Keratinocyte (primary cell): ENCODE measurements around the gene THBS2. TPM values are rescaled to one million over a fixed set of nuclear protein-coding genes. Genes with fewer than 3 reads are reported as not detected.

Source experiments
- DNase-seq: peaks from one replicate; pipeline ENCODE4 v3.0.0-alpha.2; 2011; ENCODE audit warnings: low read depth, missing footprints, low spot score
- FAIRE-seq: peaks from 2 replicates; lab custom pipeline; 2011; peaks lifted over from hg19 to GRCh38; lab: Jason Lieb, UNC
- H2AFZ ChIP-seq: 2 replicates; pipeline ENCODE4 v1.6.0; 2012; ENCODE audit warnings: low read length, control low read depth, inconsistent platforms; ENCODE audit not compliant: control insufficient read depth
- H3K27ac ChIP-seq: 2 replicates; pipeline ENCODE4 v1.5.1; 2011; ENCODE audit warnings: low read length; ENCODE audit not compliant: control insufficient read depth, insufficient read depth
- H3K27me3 ChIP-seq: 3 replicates; pipeline ENCODE4 v1.6.0; 2011; ENCODE audit warnings: low read length; ENCODE audit not compliant: control insufficient read depth, insufficient read depth; ENCODE audit errors: extremely low read depth
- H3K36me3 ChIP-seq, 2 experiments: 2 replicates in 1 of 2; 3 replicates in 1 of 2; pipeline ENCODE4 v1.5.1; 2011; ENCODE audit warnings: low read length in 2 of 2, mild to moderate bottlenecking in 1 of 2; ENCODE audit not compliant: control insufficient read depth in 2 of 2, insufficient read depth in 2 of 2; ENCODE audit errors: extremely low read depth in 1 of 2
- H3K4me1 ChIP-seq: 3 replicates; pipeline ENCODE4 v1.5.1; 2011; ENCODE audit warnings: low read length; ENCODE audit not compliant: control insufficient read depth, insufficient read depth; ENCODE audit errors: extremely low read depth
- H3K4me2 ChIP-seq: 3 replicates; pipeline ENCODE4 v1.6.0; 2011; ENCODE audit warnings: low read depth, low read length; ENCODE audit not compliant: control insufficient read depth, insufficient read depth; ENCODE audit errors: extremely low read depth
- H3K4me3 ChIP-seq, 3 experiments: fragments of 200-600 bp in 1 of 3; sonication (generic) in 1 of 3; 2 replicates in 2 of 3; 3 replicates in 1 of 3; pipeline ENCODE4 v1.5.1; 2011 to 2016; ENCODE audit warnings: low read length in 3 of 3, mild to moderate bottlenecking in 3 of 3, control low read depth in 2 of 3, inconsistent platforms in 1 of 3, low read depth in 1 of 3, mixed read lengths in 1 of 3, mixed run types in 1 of 3, moderate library complexity in 1 of 3; ENCODE audit not compliant: control insufficient read depth in 2 of 3, insufficient read depth in 2 of 3; ENCODE audit errors: extremely low read depth in 1 of 3
- H3K79me2 ChIP-seq: 2 replicates; pipeline ENCODE4 v1.6.0; 2012; ENCODE audit warnings: low read length; ENCODE audit not compliant: control insufficient read depth, insufficient read depth
- H3K9ac ChIP-seq: 3 replicates; pipeline ENCODE4 v1.6.0; 2011; ENCODE audit warnings: low read length; ENCODE audit not compliant: control insufficient read depth, insufficient read depth; ENCODE audit errors: extremely low read depth
- H3K9me1 ChIP-seq: 3 replicates; pipeline ENCODE4 v1.6.0; 2011; ENCODE audit warnings: low read length; ENCODE audit not compliant: control insufficient read depth, insufficient read depth; ENCODE audit errors: extremely low read depth
- H3K9me3 ChIP-seq: 2 replicates; pipeline ENCODE4 v1.5.1; 2012; ENCODE audit warnings: low read depth, low read length; ENCODE audit not compliant: control insufficient read depth
- H4K20me1 ChIP-seq: 3 replicates; pipeline ENCODE4 v1.6.0; 2011; ENCODE audit warnings: low read length; ENCODE audit not compliant: control insufficient read depth, insufficient read depth; ENCODE audit errors: extremely low read depth
- EZH2 ChIP-seq: IDR thresholded peaks from one replicate; pipeline ENCODE4 v1.6.1; 2012; ENCODE audit warnings: inconsistent platforms, mild to moderate bottlenecking, low read length, moderate library complexity
- dilution Hi-C: fragments of 300-500 bp; cut with MboI; formaldehyde crosslinking; loops from one replicate; pipeline ENCODE4 v1.7.0; 2020; ENCODE audit warnings: low sequenced_read_pairs; ENCODE audit not compliant: extremely low pct_ligation_motif_present
- polyA plus RNA-seq, 5 experiments: library from polyadenylated mRNA; depleted of rRNA in 3 of 5; stranded (reverse) in 3 of 5; stranded (forward) in 1 of 5; unstranded in 1 of 5; fragments of >200 nt; gene quantifications; 1 replicate in 1 of 5; 2 replicates in 3 of 5; 3 replicates in 1 of 5; pipeline versions ENCODE4 v1.2.1 to v1.2.3, GENCODE V29; 2011 to 2012; ENCODE audit warnings: missing spikeins in 2 of 5, low read depth in 1 of 5, low replicate concordance in 1 of 5
- TF ChIP-seq, protein P1 (sequence below), 3 experiments: IDR thresholded peaks in 1 of 3; conservative IDR thresholded peaks in 1 of 3; optimal IDR thresholded peaks in 1 of 3; 2 replicates in 2 of 3; 3 replicates in 1 of 3; pipeline versions ENCODE3 to v1.5.1; 2011; ENCODE audit warnings: low read length in 3 of 3, mild to moderate bottlenecking in 3 of 3, moderate library complexity in 2 of 3, control low read depth in 1 of 3, inconsistent platforms in 1 of 3; ENCODE audit not compliant: insufficient read depth in 2 of 3; ENCODE audit errors: extremely low read depth in 1 of 3

THBS2 gene
- polyA plus RNA-seq, 1 donor (not counting 4 experiments of a cell fraction or from before 2014, with no cell fraction given), result 533 TPM

DNA sequence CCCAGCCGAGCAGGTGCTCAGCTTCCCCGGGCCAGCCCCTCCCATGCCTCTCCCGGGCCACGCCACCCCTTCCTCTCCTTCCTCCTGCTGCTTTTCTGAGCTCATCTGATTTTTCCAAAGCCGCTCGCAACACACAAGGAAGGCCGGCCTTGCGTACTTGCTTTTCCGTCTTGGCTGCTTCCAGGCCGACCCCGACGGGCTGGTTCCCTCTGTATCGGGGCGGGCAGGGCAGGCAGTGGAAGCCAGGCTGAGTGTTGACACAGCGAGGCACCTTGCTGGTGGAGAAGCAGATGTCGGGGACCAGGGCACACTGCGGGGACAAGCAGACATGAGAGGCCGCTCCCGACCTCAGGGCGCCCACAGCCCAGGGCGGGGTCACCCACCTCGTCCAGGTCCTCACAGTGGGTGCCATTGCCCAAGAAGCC lies 21.1 kb downstream of the THBS2 start:
- H3K27ac ChIP-seq, result no peak overlapping the region
- TF ChIP-seq, protein P1, sequence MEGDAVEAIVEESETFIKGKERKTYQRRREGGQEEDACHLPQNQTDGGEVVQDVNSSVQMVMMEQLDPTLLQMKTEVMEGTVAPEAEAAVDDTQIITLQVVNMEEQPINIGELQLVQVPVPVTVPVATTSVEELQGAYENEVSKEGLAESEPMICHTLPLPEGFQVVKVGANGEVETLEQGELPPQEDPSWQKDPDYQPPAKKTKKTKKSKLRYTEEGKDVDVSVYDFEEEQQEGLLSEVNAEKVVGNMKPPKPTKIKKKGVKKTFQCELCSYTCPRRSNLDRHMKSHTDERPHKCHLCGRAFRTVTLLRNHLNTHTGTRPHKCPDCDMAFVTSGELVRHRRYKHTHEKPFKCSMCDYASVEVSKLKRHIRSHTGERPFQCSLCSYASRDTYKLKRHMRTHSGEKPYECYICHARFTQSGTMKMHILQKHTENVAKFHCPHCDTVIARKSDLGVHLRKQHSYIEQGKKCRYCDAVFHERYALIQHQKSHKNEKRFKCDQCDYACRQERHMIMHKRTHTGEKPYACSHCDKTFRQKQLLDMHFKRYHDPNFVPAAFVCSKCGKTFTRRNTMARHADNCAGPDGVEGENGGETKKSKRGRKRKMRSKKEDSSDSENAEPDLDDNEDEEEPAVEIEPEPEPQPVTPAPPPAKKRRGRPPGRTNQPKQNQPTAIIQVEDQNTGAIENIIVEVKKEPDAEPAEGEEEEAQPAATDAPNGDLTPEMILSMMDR (optimal IDR thresholded peaks at IDR 0.05 in 1 of 3, IDR thresholded peaks at IDR 0.05 in 1 of 3, conservative IDR thresholded peaks at IDR 0.05 in 1 of 3; ENCODE audit: extremely low read depth in 1 of 3, insufficient read depth in 2 of 3, low read length in 3 of 3), result no peak
- TF ChIP-seq EZH2, result no peak
- no peak overlapping the region for H3K4me2 ChIP-seq
- no peak for DNase-seq
- H3K4me1 ChIP-seq, result no peaks in the 10 kb centered on the region
- no peaks in the 10 kb centered on the region for H3K27me3 ChIP-seq
- peaks cover 18% of the 10 kb centered on the region for H4K20me1 ChIP-seq
- FAIRE-seq, result no peak
- H3K4me3 ChIP-seq, result no peak overlapping the region
- no peaks in the 10 kb centered on the region for H3K9me3 ChIP-seq
- H3K9me1 ChIP-seq, result no peaks in the 10 kb centered on the region
- H3K9ac ChIP-seq, result no peak overlapping the region
- H2AFZ ChIP-seq, result no peak overlapping the region
- peaks cover 56 to 78% of the 10 kb centered on the region in 2 experiments for H3K36me3 ChIP-seq
- dilution Hi-C loops, result no loop called here
- H3K79me2 ChIP-seq, result peaks cover 17% of the 10 kb centered on the region

DNA sequence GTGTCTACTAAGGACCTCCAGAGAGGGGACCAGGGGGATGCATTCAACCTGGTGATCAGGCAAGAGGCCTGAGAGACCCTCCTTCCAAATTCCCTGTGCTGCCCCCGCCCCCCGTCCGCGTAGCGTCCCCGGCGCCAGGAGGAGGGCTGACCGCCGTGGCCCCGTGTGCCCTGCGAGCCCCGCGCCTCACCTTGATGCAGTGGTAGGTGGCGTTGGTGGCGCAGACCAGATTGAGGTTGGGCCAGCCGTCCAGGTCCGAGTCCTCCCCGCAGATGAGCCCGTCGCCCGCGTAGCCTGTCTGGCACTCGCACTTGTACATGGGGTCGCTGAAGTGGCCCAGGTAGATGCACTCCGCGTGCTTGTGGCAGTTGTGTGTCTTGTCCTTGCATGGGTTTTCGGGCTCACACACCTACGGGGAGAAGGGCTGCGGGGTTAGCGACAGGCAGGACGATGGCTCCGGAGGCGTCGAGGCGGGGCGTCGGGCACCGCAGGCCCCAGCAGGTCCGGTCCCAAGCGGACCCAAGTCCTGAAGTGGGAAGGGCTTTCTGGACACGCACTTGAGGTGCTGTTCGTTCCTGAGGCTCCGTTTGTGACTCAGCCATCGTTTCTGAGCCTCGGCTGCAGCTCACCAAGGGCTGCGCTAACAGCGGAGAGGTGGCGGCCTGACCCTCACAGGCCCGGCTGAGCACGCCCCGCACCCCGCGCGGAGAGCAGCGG lies 21.7 kb downstream of the THBS2 start:
- dilution Hi-C loops, result no loop called here
- Histone ChIP-seq H3K4me1 (no peaks in the 10 kb centered on the region), H3K9me3 (no peaks in the 10 kb centered on the region), H3K4me2 (no peak overlapping the region), H3K79me2 (peaks cover 12% of the 10 kb centered on the region), H4K20me1 (peaks cover 15% of the 10 kb centered on the region), H3K9me1 (no peaks in the 10 kb centered on the region), H3K4me3 (no peak overlapping the region), H3K9ac (no peak overlapping the region), H3K36me3 (peaks cover 56 to 77% of the 10 kb centered on the region in 2 experiments), H3K27ac (no peak overlapping the region), H3K27me3 (no peaks in the 10 kb centered on the region), H2AFZ (no peak overlapping the region)
- no peak for DNase-seq
- FAIRE-seq, result no peak
- TF ChIP-seq EZH2, result no peak
